SKM-1 (cell line): ENCODE results near the gene CRYBG1.
"Not testable (repeated sequence)": the region's sequence is repeated elsewhere in the genome, so short reads cannot be mapped to it uniquely, and the experiment has no call there.

Experiments used
- DNase-seq: peaks from one replicate; lab custom pipeline; 2025; ENCODE audit not compliant: unreplicated experiment; lab: John Stamatoyannopoulos, UW

CRYBG1 gene

GRCh38 chr6:106372838-106373501 is 12.5 kb downstream of the CRYBG1 start:
- DNase-seq = no peak

- DNase-seq = no peak
Measured at GRCh38 chr6:106373502-106374239, 13.2 kb downstream of the CRYBG1 start.

- no peak for DNase-seq
Measured at GRCh38 chr6:106377061-106377540, 16.6 kb downstream of the CRYBG1 start.

GRCh38 chr6:106379951-106380350 is 19.4 kb downstream of the CRYBG1 start:
- no peak for DNase-seq

GRCh38 chr6:106380407-106380806 is 19.9 kb downstream of the CRYBG1 start:
- DNase-seq = no peak

GRCh38 chr6:106381223-106381622 is 20.7 kb downstream of the CRYBG1 start:
- DNase-seq = no peak

GRCh38 chr6:106381881-106382280 is 21.4 kb downstream of the CRYBG1 start:
- no peak for DNase-seq

- peak; percentile 46 for DNase-seq
Measured at GRCh38 chr6:106383573-106383972, 23.1 kb downstream of the CRYBG1 start.

GRCh38 chr6:106385530-106385929 is 25.0 kb downstream of the CRYBG1 start:
- DNase-seq = no peak

GRCh38 chr6:106387875-106388274 is 27.4 kb downstream of the CRYBG1 start:
- no peak for DNase-seq

GRCh38 chr6:106390088-106390487 is 29.6 kb downstream of the CRYBG1 start:
- no peak for DNase-seq

GRCh38 chr6:106396426-106397220 is 36.1 kb downstream of the CRYBG1 start:
- DNase-seq = no peak

GRCh38 chr6:106397431-106397830 is 36.9 kb downstream of the CRYBG1 start:
- DNase-seq = no peak

- no peak for DNase-seq
Measured at GRCh38 chr6:106398621-106399020, 38.1 kb downstream of the CRYBG1 start.

GRCh38 chr6:106405044-106405443 is 44.5 kb downstream of the CRYBG1 start:
- not testable (repeated sequence) for DNase-seq

GRCh38 chr6:106411056-106411455 is 50.5 kb downstream of the CRYBG1 start:
- DNase-seq = no peak

- DNase-seq = no peak
Measured at GRCh38 chr6:106411643-106412200, 51.2 kb downstream of the CRYBG1 start.

- no peak for DNase-seq
Measured at GRCh38 chr6:106413016-106413415, 52.5 kb downstream of the CRYBG1 start.

- DNase-seq = no peak
Measured at GRCh38 chr6:106413722-106414121, 53.2 kb downstream of the CRYBG1 start.

- DNase-seq = no peak
Measured at GRCh38 chr6:106415921-106416320, 55.4 kb downstream of the CRYBG1 start.

GRCh38 chr6:106417572-106418147 is 57.1 kb downstream of the CRYBG1 start:
- DNase-seq = no peak
